Measurements from ENCODE around the gene SMAD1.

DNA sequence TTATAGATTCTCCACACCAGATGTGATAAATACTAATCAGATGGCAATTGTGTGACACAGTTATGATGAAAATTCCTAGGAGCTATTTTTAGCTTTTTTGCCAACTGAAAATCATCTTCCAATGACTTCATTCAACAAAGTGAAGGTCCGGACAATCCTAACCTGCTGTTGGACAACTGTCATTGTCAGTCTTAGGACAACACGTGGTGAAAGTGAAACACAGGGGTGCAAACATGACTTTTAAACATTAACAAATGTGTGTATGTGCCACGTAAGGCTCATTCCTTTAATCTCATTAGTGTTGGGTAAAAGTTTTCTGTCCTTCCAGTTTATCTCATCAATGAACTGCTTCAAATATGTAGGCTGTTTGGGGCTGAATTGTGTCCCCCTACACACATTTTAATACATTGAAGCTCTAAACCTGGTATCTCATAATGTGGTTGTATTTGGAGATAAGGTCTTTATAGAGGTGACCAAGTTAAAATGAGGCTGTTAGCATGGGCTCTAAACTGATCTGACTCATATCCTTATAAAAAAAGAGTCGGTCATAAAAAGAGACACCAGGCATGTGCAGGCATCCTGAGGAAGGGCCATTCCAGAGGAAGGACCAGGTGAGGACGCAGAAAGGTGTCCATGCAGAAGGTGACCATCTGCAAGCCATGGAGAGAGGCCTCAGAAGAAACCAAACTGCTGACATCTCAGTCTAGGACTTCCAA, 41.2 kb upstream of the SMAD1 start:
- no peak for TF ChIP-seq EZH2 (IDR thresholded peaks at IDR 0.05)
- no peak for TF ChIP-seq POLR2AphosphoS5 (IDR thresholded peaks at IDR 0.05; ENCODE audit: borderline replicate concordance, low read depth, low read length)
